Body of pancreas (tissue), 4 donors: Measurements from ENCODE around the gene ULBP3. TPM values are rescaled to one million over a fixed set of nuclear protein-coding genes. Genes with fewer than 3 reads are reported as not detected.
A peak's percentile ranks its signal among the peaks of the same experiment; 100 is the strongest.
"Not testable (repeated sequence)": the region's sequence is repeated elsewhere in the genome, so short reads cannot be mapped to it uniquely, and the experiment has no call there.

Source experiments
- ATAC-seq: fragments of 150-250 bp; one replicate; pipeline ENCODE4 v1.9.1; 2016
- DNase-seq, 4 donors: peaks; one replicate each; pipeline ENCODE4 v3.0.0-alpha.2; 2019
- H3K27ac ChIP-seq, 4 donors: fragments of 200-600 bp; sonication (generic); 1 replicate in 3 of 4; 2 replicates in 1 of 4; pipeline versions ENCODE4 v1.5.1 to v1.6.1; 2016 to 2019; ENCODE audit warnings: mild to moderate bottlenecking in 1 of 4, mixed read lengths in 1 of 4, moderate library complexity in 1 of 4
- H3K27me3 ChIP-seq, 2 donors: fragments of 200-600 bp; sonication (generic); one replicate each; pipeline ENCODE4 v1.6.0; 2016; ENCODE audit warnings: mild to moderate bottlenecking in 1 of 2
- H3K36me3 ChIP-seq, 2 donors: fragments of 200-600 bp; sonication (generic); replicated peaks in 1 of 2; 2 replicates each; pipeline ENCODE4 v1.5.1; 2016; ENCODE audit warnings: low read depth in 2 of 2; ENCODE audit not compliant: insufficient read depth in 1 of 2
- H3K4me1 ChIP-seq: fragments of 200-600 bp; sonication (generic); one replicate; pipeline ENCODE4 v1.6.0; 2016
- H3K4me3 ChIP-seq, 2 donors: fragments of 200-600 bp; sonication (generic); 1 replicate in 1 of 2; 2 replicates in 1 of 2; pipeline ENCODE4 v1.5.1; 2016 to 2019
- H3K9me3 ChIP-seq, 3 donors: fragments of 200-600 bp; sonication (generic); 1 replicate in 2 of 3; 2 replicates in 1 of 3; pipeline ENCODE4 v1.5.1; 2016
- CTCF ChIP-seq, 7 experiments: fragments of 450-650 bp in 4 of 7; fragments of 200-600 bp in 3 of 7; sonication (generic) in 3 of 7; IDR thresholded peaks; one replicate each; pipeline ENCODE4 v1.5.1; 2016 to 2019; ENCODE audit warnings: antibody characterized with exemption in 7 of 7
- POLR2A ChIP-seq, 3 donors: fragments of 450-650 bp; IDR thresholded peaks; one replicate each; pipeline ENCODE4 v1.6.1; 2016; ENCODE audit warnings: antibody characterized with exemption in 3 of 3, mild to moderate bottlenecking in 2 of 3
- WGBS, 2 donors: methylation state at CpG; one replicate each; pipeline ENCODE4 v1.1.5; 2017; 5-methylcytosine and 5-hydroxymethylcytosine counted together
- intact Hi-C: fragments of 100-400 bp; cut with DNase I; formaldehyde crosslinking; loops from one replicate; pipeline ENCODE4 v1.15.1; 2023
- total RNA-seq, 2 donors: library from RNA; depleted of rRNA; stranded (reverse); fragments of >200 nt; gene quantifications; one replicate each; pipeline ENCODE4 v1.1.0, GENCODE V29; 2016

ULBP3 gene
- total RNA-seq, 2 donors from 2014 or later, result 0.78 TPM; not detected in 1

- Histone ChIP-seq H3K27ac (no peak within 1 kb of the TSS), H3K36me3 (no peaks in the 10 kb centered on the region), H3K4me1 (peaks cover 12% of the 10 kb centered on the region), H3K27me3 (peaks cover 0 to 16% of the 10 kb centered on the region in 2 donors), H3K4me3 (no peak within 1 kb of the TSS), H3K9me3 (no peaks in the 10 kb centered on the region)
- intact Hi-C loops, result no loop called here
- TF ChIP-seq POLR2A (IDR thresholded peaks at IDR 0.05) (no peak), CTCF (IDR thresholded peaks at IDR 0.05) (no peak)
- peak in 3 of 4 donors; percentile 38 to 51 (median 43) for DNase-seq
- peak; percentile 76 for ATAC-seq
- 12 to 13% methylated on average over 29 to 36 of the region's 36 CpGs for WGBS, 2 donors
These were observed 43.6 kb downstream of the ULBP3 start, which contains the start of gene RAET1L for GRCh38 chr6:150025201-150025917. RAET1L (minus strand) TSS chr6:150025532; CDS start chr6:150025471, 61 bp downstream.

GRCh38 chr6:150024646-150025155 is 44.2 kb downstream of the ULBP3 start:
- WGBS, 2 donors, result 48 to 55% methylated on average over 10 to 11 of the region's 11 CpGs
- Histone ChIP-seq H3K4me1 (peaks cover 12% of the 10 kb centered on the region), H3K36me3 (no peaks in the 10 kb centered on the region), H3K27ac (no peak overlapping the region), H3K27me3 (peaks cover 0 to 16% of the 10 kb centered on the region in 2 donors), H3K4me3 (no peak overlapping the region), H3K9me3 (no peaks in the 10 kb centered on the region)
- ATAC-seq, result no peak
- intact Hi-C loops, result no loop called here
- TF ChIP-seq POLR2A (IDR thresholded peaks at IDR 0.05), result no peak
- no peak for TF ChIP-seq CTCF (IDR thresholded peaks at IDR 0.05)
- no peak for DNase-seq

GRCh38 chr6:150024021-150024420 is 44.9 kb downstream of the ULBP3 start:
- intact Hi-C loops, H3K4me3 ChIP-seq, DNase-seq, H3K9me3 ChIP-seq, H3K36me3 ChIP-seq, ATAC-seq, H3K27ac ChIP-seq: not testable (repeated sequence)
- Histone ChIP-seq H3K4me1 (peaks cover 12% of the 10 kb centered on the region), H3K27me3 (peaks cover 0 to 16% of the 10 kb centered on the region in 2 donors)
- WGBS, 2 donors, result 44 to 100% methylated on average over 1 to 2 of the region's 2 CpGs

GRCh38 chr6:150021870-150022269 is 47.1 kb downstream of the ULBP3 start:
- DNase-seq, H3K4me3 ChIP-seq, intact Hi-C loops, H3K36me3 ChIP-seq, ATAC-seq, H3K9me3 ChIP-seq, H3K27ac ChIP-seq: not testable (repeated sequence)
- peaks cover 0 to 16% of the 10 kb centered on the region in 2 donors for H3K27me3 ChIP-seq
- WGBS, 2 donors, result 80 to 86% methylated on average over 1 to 2 of the region's 6 CpGs
- H3K4me1 ChIP-seq, result peaks cover 12% of the 10 kb centered on the region

GRCh38 chr6:150018846-150019580 is 49.9 kb downstream of the ULBP3 start:
- Histone ChIP-seq H3K27me3 (peaks cover 0 to 16% of the 10 kb centered on the region in 2 donors), H3K36me3 (no peaks in the 10 kb centered on the region), H3K9me3 (no peaks in the 10 kb centered on the region), H3K27ac (no peak overlapping the region), H3K4me3 (no peak overlapping the region), H3K4me1 (peaks cover 9% of the 10 kb centered on the region)
- TF ChIP-seq CTCF (IDR thresholded peaks at IDR 0.05), result no peak
- TF ChIP-seq POLR2A (IDR thresholded peaks at IDR 0.05), result no peak
- WGBS, 2 donors, result 43 to 54% methylated on average over 6 of the region's 6 CpGs
- ATAC-seq (no peak), DNase-seq (no peak)
- intact Hi-C loops, result loop anchor here (5.0 kb wide), 1 partner anchor 87 kb away; no protein-coding TSS in a partner anchor

- not testable (repeated sequence) for DNase-seq, H3K27ac ChIP-seq, H3K4me3 ChIP-seq, H3K4me1 ChIP-seq, H3K9me3 ChIP-seq, H3K36me3 ChIP-seq, ATAC-seq
- peaks cover 0 to 17% of the 10 kb centered on the region in 2 donors for H3K27me3 ChIP-seq
- 1 to 3% methylated on average over 5 of the region's 5 CpGs for WGBS, 2 donors
- intact Hi-C loops, result loop anchor here (5.0 kb wide), 1 partner anchor 85 kb away; no protein-coding TSS in a partner anchor
These were observed 51.8 kb downstream of the ULBP3 start for GRCh38 chr6:150017186-150017521.
